Mucosa of rectum (tissue), 2 donors: ENCODE results near the gene TDRD12.

ENCODE experiments used
- H3K27ac ChIP-seq, 2 donors: one replicate each; pipeline ENCODE4 v1.7.0; 2013; ENCODE audit warnings: inconsistent platforms in 2 of 2, low read depth in 2 of 2, low read length in 2 of 2
- H3K27me3 ChIP-seq, 2 donors: one replicate each; pipeline ENCODE4 v1.7.0; 2013; ENCODE audit warnings: low read length in 2 of 2; ENCODE audit not compliant: control insufficient read depth in 2 of 2, insufficient read depth in 2 of 2
- H3K36me3 ChIP-seq, 2 donors: one replicate each; pipeline ENCODE4 v1.7.0; 2013; ENCODE audit warnings: low read length in 2 of 2; ENCODE audit not compliant: control insufficient read depth in 2 of 2, insufficient read depth in 2 of 2
- H3K4me1 ChIP-seq, 2 donors: one replicate each; pipeline ENCODE4 v1.7.0; 2013; ENCODE audit warnings: low read length in 2 of 2, mild to moderate bottlenecking in 1 of 2; ENCODE audit not compliant: control insufficient read depth in 2 of 2, insufficient read depth in 2 of 2
- H3K4me3 ChIP-seq, 2 donors: one replicate each; pipeline ENCODE4 v1.7.0; 2013; ENCODE audit warnings: low read length in 2 of 2
- H3K9ac ChIP-seq, 2 donors: one replicate each; pipeline ENCODE4 v1.7.0; 2013; ENCODE audit warnings: low read length in 2 of 2, low read depth in 1 of 2, mild to moderate bottlenecking in 1 of 2
- H3K9me3 ChIP-seq, 2 donors: one replicate each; pipeline ENCODE4 v1.7.0; 2013; ENCODE audit warnings: low read length in 2 of 2; ENCODE audit not compliant: control insufficient read depth in 2 of 2
- donor health status: healthy.
- donor health status: Normal muscosa, but diverticular disease.

Gene TDRD12

GRCh38 chr19:32870981-32871451 is 151.4 kb downstream of the TDRD12 start:
- Histone ChIP-seq H3K27ac (no peak overlapping the region), H3K9me3 (no peaks in the 10 kb centered on the region), H3K9ac (no peak overlapping the region), H3K36me3 (no peaks in the 10 kb centered on the region), H3K27me3 (peaks cover 4 to 9% of the 10 kb centered on the region in 2 donors), H3K4me1 (peaks cover 3 to 14% of the 10 kb centered on the region in 2 donors), H3K4me3 (no peak overlapping the region)

- H3K27ac ChIP-seq = no peak overlapping the region
- H3K9me3 ChIP-seq = no peaks in the 10 kb centered on the region
- peaks cover 9 to 26% of the 10 kb centered on the region in 2 donors for H3K4me1 ChIP-seq
- no peak overlapping the region for H3K4me3 ChIP-seq
- H3K36me3 ChIP-seq = no peaks in the 10 kb centered on the region
- H3K27me3 ChIP-seq = peaks cover 4 to 9% of the 10 kb centered on the region in 2 donors
- H3K9ac ChIP-seq = no peak overlapping the region
Measured at GRCh38 chr19:32872391-32872790, 152.8 kb downstream of the TDRD12 start.

- H3K4me1 ChIP-seq = peaks cover 9 to 26% of the 10 kb centered on the region in 2 donors
Measured at GRCh38 chr19:32873247-32873959, 153.8 kb downstream of the TDRD12 start.

GRCh38 chr19:32874605-32875004 is 155.0 kb downstream of the TDRD12 start:
- no peaks in the 10 kb centered on the region for H3K9me3 ChIP-seq
- no peak overlapping the region for H3K27ac ChIP-seq
- H3K9ac ChIP-seq = no peak overlapping the region
- peaks cover 4 to 9% of the 10 kb centered on the region in 2 donors for H3K27me3 ChIP-seq
- H3K4me3 ChIP-seq = no peak overlapping the region
- H3K36me3 ChIP-seq = no peaks in the 10 kb centered on the region
- H3K4me1 ChIP-seq = peaks cover 9 to 26% of the 10 kb centered on the region in 2 donors

More at GRCh38 chr19:32873247-32873959, 153.8 kb downstream of the TDRD12 start:
- Histone ChIP-seq H3K27me3 (peaks cover 4 to 9% of the 10 kb centered on the region in 2 donors), H3K9ac (no peak overlapping the region), H3K36me3 (no peaks in the 10 kb centered on the region), H3K27ac (no peak overlapping the region), H3K9me3 (no peaks in the 10 kb centered on the region), H3K4me3 (no peak overlapping the region)

- Histone ChIP-seq H3K4me1 (peaks cover 9 to 26% of the 10 kb centered on the region in 2 donors), H3K9ac (no peak overlapping the region), H3K27me3 (peaks cover 4 to 8% of the 10 kb centered on the region in 2 donors), H3K4me3 (no peak overlapping the region), H3K9me3 (no peaks in the 10 kb centered on the region), H3K27ac (no peak overlapping the region), H3K36me3 (no peaks in the 10 kb centered on the region)
Measured at GRCh38 chr19:32875428-32875827, 155.9 kb downstream of the TDRD12 start.

- Histone ChIP-seq H3K27me3 (no peaks in the 10 kb centered on the region), H3K36me3 (no peaks in the 10 kb centered on the region), H3K4me3 (no peak overlapping the region), H3K4me1 (peaks cover 9 to 26% of the 10 kb centered on the region in 2 donors), H3K27ac (no peak overlapping the region), H3K9ac (no peak overlapping the region), H3K9me3 (no peaks in the 10 kb centered on the region)
Measured at GRCh38 chr19:32876236-32876918, 156.8 kb downstream of the TDRD12 start.

- no peaks in the 10 kb centered on the region for H3K27me3 ChIP-seq
- H3K9me3 ChIP-seq = no peaks in the 10 kb centered on the region
- H3K4me3 ChIP-seq = peak overlapping the region in 1 of 2 donors; percentile 9
- no peak overlapping the region for H3K27ac ChIP-seq
- no peaks in the 10 kb centered on the region for H3K36me3 ChIP-seq
- no peak overlapping the region for H3K9ac ChIP-seq
- H3K4me1 ChIP-seq = peaks cover 9 to 26% of the 10 kb centered on the region in 2 donors
Measured at GRCh38 chr19:32876919-32877285, 157.3 kb downstream of the TDRD12 start.
